ENCODE data around the gene CLNK. TPM values are rescaled to one million over a fixed set of nuclear protein-coding genes. Genes with fewer than 3 reads are reported as not detected.

CLNK gene
- total RNA-seq, 1 experiment from 2014 or later: not detected

DNA sequence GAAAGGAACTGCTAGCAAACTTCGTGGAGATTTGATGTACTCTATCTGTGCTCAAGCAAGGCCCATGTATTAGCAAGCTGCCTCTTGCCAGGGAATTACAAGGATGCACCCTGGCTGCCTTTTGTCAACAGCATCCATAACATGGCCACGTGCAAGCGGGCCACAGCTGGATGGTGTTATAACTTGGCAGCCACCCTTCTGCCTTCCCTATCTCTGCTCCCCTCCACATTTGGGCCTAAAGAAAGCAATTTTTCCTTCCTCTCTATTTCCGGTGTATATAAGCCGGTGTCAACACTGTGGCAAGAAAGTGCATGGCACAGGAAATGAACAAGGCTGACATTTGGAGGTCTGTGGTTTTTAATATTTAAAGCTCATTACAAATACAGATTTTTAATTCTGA lies 94.8 kb downstream of the CLNK start:
- Histone ChIP-seq H4K8ac (replicated peaks; ENCODE audit: insufficient read length, low read depth, low read length) (no peak overlapping the region), H2AK5ac (ENCODE audit: insufficient read length, low read length) (no peak overlapping the region), H2BK5ac (ENCODE audit: insufficient read length, low read length) (no peak overlapping the region), H3T11ph (ENCODE audit: low read length) (no peak overlapping the region), H3K56ac (ENCODE audit: insufficient read length, low read depth, low read length) (no peak overlapping the region), H4K91ac (ENCODE audit: insufficient read length, low read depth, low read length) (no peak overlapping the region), H3K27me3 (ENCODE audit: insufficient read depth, low read length) (no peaks in the 10 kb centered on the region), H3K79me1 (ENCODE audit: insufficient read depth, low read depth, low read length, poor library complexity, severe bottlenecking) (no peaks in the 10 kb centered on the region), H3K4me1 (ENCODE audit: insufficient read depth, low read length) (no peaks in the 10 kb centered on the region), H4K5ac (ENCODE audit: insufficient read length, low read depth, low read length) (no peak overlapping the region), H2BK20ac (ENCODE audit: low read depth, low read length, poor library complexity, severe bottlenecking) (no peak overlapping the region), H3K4ac (ENCODE audit: low read depth, low read length) (no peak overlapping the region), H3K23ac (ENCODE audit: insufficient read length, low read depth, low read length) (no peak overlapping the region), H3K14ac (ENCODE audit: insufficient read depth, low read length) (no peak overlapping the region), H3K23me2 (ENCODE audit: insufficient read length, low read depth, low read length, poor library complexity, severe bottlenecking) (no peaks in the 10 kb centered on the region), H4K20me1 (ENCODE audit: control insufficient read depth, insufficient read depth, insufficient read length) (no peaks in the 10 kb centered on the region), H2AFZ (ENCODE audit: low read length) (no peak overlapping the region), H3K79me2 (ENCODE audit: insufficient read depth, low read length) (no peaks in the 10 kb centered on the region), H3K18ac (ENCODE audit: insufficient read length, low read depth, low read length) (no peak overlapping the region), H2BK15ac (ENCODE audit: low read depth, low read length) (no peak overlapping the region), H3K9me3 (ENCODE audit: control insufficient read depth, low read depth, low read length) (no peaks in the 10 kb centered on the region), H2BK12ac (ENCODE audit: insufficient read length, low read depth, low read length) (no peak overlapping the region), H3K9ac (ENCODE audit: extremely low read depth, insufficient read length, low read length) (no peak overlapping the region), H3K27ac (ENCODE audit: insufficient read length, low read depth, low read length) (no peak overlapping the region), H2BK120ac (ENCODE audit: low read depth, low read length, poor library complexity, severe bottlenecking) (no peak overlapping the region), H3K4me2 (ENCODE audit: insufficient read depth, insufficient read length, low read length) (no peak overlapping the region)
- Mint-ChIP-seq H3K36me3 (ENCODE audit: insufficient read depth in 1 of 3, low read depth in 3 of 3) (no peaks in the 10 kb centered on the region; a peak in 1 of 7 replicates), H3K4me3 (no peak overlapping the region), H3K27me3 (ENCODE audit: low read depth) (no peaks in the 10 kb centered on the region), H3K9me3 (no peaks in the 10 kb centered on the region), H3K27ac (no peak overlapping the region), H3K4me1 (peaks cover 15 to 24% of the 10 kb centered on the region in 2 experiments)
- DNase-seq: no peak
- TF ChIP-seq, protein P1, sequence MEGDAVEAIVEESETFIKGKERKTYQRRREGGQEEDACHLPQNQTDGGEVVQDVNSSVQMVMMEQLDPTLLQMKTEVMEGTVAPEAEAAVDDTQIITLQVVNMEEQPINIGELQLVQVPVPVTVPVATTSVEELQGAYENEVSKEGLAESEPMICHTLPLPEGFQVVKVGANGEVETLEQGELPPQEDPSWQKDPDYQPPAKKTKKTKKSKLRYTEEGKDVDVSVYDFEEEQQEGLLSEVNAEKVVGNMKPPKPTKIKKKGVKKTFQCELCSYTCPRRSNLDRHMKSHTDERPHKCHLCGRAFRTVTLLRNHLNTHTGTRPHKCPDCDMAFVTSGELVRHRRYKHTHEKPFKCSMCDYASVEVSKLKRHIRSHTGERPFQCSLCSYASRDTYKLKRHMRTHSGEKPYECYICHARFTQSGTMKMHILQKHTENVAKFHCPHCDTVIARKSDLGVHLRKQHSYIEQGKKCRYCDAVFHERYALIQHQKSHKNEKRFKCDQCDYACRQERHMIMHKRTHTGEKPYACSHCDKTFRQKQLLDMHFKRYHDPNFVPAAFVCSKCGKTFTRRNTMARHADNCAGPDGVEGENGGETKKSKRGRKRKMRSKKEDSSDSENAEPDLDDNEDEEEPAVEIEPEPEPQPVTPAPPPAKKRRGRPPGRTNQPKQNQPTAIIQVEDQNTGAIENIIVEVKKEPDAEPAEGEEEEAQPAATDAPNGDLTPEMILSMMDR (conservative IDR thresholded peaks at IDR 0.05): no peak
- WGBS (ENCODE audit: extremely low coverage, insufficient read length, low lambda C conversion rate): no CpG with 5 or more reads among the region's 5 CpGs

Measured in H9 (cell line).